GM21390 (cell line): Measurements from ENCODE around the gene MAP4.
"Not testable (repeated sequence)": the region's sequence is repeated elsewhere in the genome, so short reads cannot be mapped to it uniquely, and the experiment has no call there.

Source experiments
- ATAC-seq: cut with Tn5 transposase; IDR thresholded peaks from one replicate; pipeline ENCODE4 v1.9.1; 2021; ENCODE audit not compliant: unreplicated experiment

MAP4 gene

GRCh38 chr3:47847260-47847659 lies 169.0 kb downstream of the MAP4 start:
- ATAC-seq: no peak

GRCh38 chr3:47846880-47847248 lies 169.4 kb downstream of the MAP4 start:
- no peak for ATAC-seq

DNA sequence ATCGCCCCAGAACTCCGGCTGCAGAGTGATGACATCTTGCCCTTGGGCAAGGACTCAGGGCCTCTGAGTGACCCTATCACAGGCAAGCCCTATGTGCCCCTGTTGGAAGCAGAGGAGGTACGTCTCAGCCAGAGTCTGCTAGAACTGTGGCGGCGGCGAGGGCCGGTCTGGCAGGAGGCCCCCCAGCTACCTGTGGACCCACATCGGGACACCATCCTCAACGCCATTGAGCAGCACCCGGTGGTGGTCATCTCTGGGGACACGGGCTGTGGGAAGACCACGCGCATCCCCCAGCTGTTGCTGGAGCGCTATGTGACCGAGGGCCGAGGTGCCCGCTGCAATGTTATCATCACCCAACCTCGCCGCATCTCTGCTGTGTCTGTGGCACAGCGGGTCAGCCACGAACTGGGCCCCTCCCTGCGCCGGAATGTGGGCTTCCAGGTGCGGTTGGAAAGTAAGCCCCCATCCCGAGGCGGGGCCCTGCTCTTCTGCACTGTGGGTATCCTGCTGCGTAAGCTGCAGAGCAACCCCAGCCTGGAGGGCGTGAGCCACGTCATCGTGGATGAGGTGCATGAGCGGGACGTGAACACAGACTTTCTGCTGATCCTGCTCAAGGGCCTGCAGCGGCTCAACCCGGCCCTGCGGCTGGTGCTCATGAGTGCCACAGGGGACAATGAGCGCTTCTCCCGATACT lies 169.9 kb downstream of the MAP4 start:
- ATAC-seq: no peak

DNA sequence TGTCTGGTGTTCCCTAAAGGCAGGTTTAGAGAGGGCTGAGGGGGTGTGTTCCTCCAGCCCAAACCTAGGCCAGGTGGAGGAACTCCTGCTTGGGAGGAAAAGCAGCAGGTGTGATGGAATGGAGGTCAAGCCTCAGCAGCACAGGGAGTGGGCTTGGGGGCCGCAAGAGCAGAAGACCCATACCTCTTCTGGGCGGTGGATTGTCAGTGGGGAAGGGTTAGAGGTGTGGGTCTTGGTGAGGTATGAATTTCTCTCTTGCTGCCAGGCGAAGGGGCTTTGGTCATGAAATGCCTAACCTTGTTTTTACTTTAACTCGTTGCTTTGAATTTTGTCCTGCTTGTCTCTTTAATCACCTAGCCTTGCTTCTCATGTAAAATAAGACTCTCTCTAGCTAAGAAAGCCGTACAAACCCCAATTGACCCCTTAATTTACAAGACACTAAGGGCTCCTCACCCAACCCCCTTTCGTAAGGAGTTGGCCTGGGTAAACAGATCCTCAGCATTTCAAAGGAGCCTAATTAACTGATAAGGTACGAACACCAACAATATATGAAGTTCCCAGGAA lies 174.3 kb downstream of the MAP4 start:
- ATAC-seq: no peak

GRCh38 chr3:47838503-47838902 lies 177.7 kb downstream of the MAP4 start:
- ATAC-seq: no peak

DNA sequence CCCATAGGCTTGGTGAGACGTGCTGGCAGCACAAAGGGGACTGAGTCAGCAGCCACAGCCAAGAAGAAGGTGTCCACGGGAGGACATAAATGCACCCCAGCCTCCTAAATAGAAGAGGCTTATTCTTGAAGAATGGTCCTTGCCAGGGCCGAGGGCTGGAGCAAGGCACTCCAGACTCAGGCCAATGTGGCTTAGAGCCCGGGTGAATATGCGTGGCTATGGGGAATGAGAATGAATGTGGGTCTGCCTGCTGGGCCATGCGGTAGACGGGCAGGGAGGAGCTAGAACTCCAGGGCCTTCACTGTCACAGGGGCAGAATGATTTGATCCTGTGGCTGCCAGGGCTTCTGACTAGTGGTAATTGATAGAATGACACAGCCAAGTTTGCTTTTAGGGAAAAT lies 179.2 kb downstream of the MAP4 start:
- ATAC-seq: no peak

- ATAC-seq: not testable (repeated sequence)
These were observed 186.7 kb downstream of the MAP4 start for GRCh38 chr3:47829482-47829881.

- ATAC-seq: no peak
These were observed 190.6 kb downstream of the MAP4 start for GRCh38 chr3:47825590-47825989.

- ATAC-seq: peak; percentile 95
These were observed 191.4 kb downstream of the MAP4 start for GRCh38 chr3:47824541-47825473.

DNA sequence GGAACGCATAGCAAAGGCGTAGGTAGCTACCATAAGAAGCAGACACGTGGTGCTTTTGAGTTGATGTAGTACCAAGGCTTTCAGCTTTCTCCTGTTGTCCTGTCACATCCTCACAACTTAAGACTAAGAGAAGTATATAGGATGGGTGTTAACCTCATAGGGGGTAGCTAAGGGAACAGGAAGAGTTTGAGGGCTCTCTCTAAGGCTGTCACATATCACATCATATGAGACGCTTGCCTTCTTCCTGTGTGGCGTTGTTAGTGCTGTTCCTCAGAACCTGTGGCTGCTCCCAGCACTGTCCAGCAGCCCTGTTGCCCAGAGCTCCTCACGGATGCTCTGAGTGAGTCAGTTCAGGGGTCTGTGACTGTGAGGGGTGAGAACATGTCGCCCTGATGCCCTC lies 198.6 kb downstream of the MAP4 start:
- ATAC-seq: no peak

- ATAC-seq: no peak
These were observed 202.6 kb downstream of the MAP4 start for GRCh38 chr3:47813551-47814177.

DNA sequence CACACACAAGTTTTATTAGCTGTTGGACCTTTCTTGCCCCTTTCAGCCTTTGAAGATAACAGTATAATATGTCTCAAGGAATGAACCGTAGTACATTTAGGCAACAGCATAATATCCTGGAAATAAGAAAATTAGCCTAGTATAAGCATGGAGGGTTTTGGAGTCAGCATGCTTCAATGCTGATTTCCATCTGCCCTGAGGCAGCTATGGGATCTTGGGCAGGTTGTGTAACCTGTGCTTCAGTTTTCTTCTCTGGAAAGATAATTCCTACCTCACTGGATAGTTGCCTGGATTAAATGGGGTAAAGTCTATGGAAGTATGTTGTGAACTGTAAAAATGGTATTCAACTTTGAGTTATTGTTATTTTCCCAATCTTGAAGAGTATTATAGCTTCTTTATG lies 211.6 kb downstream of the MAP4 start:
- no peak for ATAC-seq

DNA sequence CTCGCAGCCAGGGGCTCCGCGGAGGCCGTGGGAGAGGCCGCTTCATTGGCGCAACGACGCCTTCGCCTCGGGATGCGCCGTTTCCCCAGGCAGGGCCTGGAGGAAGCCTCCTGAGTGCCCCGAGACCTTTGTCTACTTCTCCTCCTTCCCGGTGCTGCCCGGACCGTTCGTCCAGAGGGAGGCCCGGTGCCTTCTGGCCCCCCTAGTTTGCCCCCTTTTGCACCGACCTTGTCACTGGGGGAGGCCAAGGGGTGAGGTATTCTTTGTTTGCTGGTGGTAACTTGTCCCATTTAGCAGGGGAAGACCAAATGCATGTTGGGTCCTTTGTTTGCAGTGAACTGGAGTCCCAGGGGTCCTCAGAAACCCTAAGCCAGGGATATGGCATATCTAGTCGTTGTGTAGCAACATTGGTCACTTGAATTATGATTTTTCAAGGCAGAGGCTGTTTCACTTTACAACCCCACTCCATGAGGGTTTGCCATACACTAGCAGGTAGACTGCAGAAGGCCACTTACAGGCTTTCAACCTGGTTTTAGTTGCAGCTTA lies 212.7 kb downstream of the MAP4 start:
- no peak for ATAC-seq

DNA sequence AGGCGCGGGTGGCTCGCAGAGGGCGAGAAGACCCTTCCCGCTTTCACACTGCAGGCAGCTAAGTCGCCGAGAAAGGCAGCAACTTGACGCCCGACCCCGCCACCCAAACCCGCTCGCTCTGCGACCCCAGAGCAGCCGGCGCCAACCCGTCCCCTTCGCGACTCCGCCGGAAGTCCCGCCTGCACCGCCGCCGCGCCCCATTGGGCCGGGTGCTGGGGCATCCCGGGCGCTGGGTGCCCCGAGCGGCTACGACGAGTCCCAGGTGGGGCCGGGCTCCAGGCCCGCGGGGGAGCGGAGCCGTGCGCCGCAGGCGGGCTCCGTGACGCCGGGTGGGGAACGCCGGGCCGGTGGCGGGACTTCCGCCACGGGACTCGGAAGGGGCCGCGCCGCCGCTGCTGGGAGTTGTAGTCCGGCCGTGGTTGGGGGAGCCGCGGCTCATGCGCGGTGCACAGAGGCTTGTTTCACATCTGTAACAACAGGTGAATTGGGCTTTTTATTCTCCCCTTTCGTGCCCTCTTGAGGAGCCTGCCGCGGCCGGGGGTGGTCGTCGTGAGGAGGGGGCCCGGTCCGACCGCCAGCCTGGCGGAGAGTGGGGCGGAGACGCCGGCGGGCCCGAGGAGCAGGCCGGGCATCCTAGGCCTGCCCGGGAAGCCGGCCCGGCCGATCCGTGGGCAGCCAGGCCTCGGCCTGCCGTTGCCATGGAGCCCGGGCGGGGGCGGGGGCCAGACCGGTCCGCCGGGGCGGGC lies 213.3 kb downstream of the MAP4 start, which contains the start of gene DHX30:
DHX30 (plus strand) TSS at position 405 of the 746 bp plus-strand sequence. CDS start 7,546 bp downstream, outside the sequence.
- ATAC-seq: peak; percentile 86
